SK-N-SH treated with all-trans-retinoic acid at 6 μM for 48 hours (cell line): ENCODE data around the gene GANC.

Experiments
- ATAC-seq: fragments of 200-7000 bp; cut with Tn5 transposase; 3 replicates; pipeline ENCODE4 v1.9.1; 2020; ENCODE audit warnings: mild to moderate bottlenecking, moderate library complexity
- ARNTL ChIP-seq: fragments of 450-650 bp; formaldehyde crosslinking; IDR thresholded peaks from 2 replicates; pipeline ENCODE4 v1.5.0; 2020; ENCODE audit warnings: low read depth, mild to moderate bottlenecking, moderate library complexity, borderline replicate concordance
- BACH2 ChIP-seq: fragments of 250-450 bp; sonication (Bioruptor Pico); IDR thresholded peaks from 2 replicates; pipeline ENCODE4 v1.9.0; 2021; ENCODE audit warnings: mild to moderate bottlenecking, borderline replicate concordance
- ESRRG ChIP-seq: fragments of 250-450 bp; sonication (Bioruptor Pico); IDR thresholded peaks from 2 replicates; pipeline ENCODE4 v1.6.1; 2021; ENCODE audit warnings: mild to moderate bottlenecking
- GLIS3 ChIP-seq: fragments of 250-450 bp; sonication (Bioruptor Pico); IDR thresholded peaks from 2 replicates; pipeline ENCODE4 v1.5.0; 2020; ENCODE audit warnings: mild to moderate bottlenecking, moderate library complexity
- ISL1 ChIP-seq: fragments of 250-450 bp; sonication (Bioruptor Pico); IDR thresholded peaks from 2 replicates; pipeline ENCODE4 v2.1.2; 2022; ENCODE audit warnings: mild to moderate bottlenecking, moderate library complexity
- OSR1 ChIP-seq: fragments of 250-450 bp; sonication (Bioruptor Pico); IDR thresholded peaks from 2 replicates; pipeline ENCODE4 v1.8.0; 2022; ENCODE audit warnings: moderate library complexity, mild to moderate bottlenecking, inconsistent platforms
- PPARA ChIP-seq: fragments of 250-450 bp; sonication (Bioruptor Pico); IDR thresholded peaks from 2 replicates; pipeline ENCODE4 v1.5.0; 2020; ENCODE audit warnings: mild to moderate bottlenecking, borderline replicate concordance
- RARB ChIP-seq: fragments of 250-450 bp; sonication (Bioruptor Pico); IDR thresholded peaks from 2 replicates; pipeline ENCODE4 v1.8.0; 2021; ENCODE audit warnings: mild to moderate bottlenecking, moderate library complexity
- SNAI2 ChIP-seq: fragments of 250-450 bp; sonication (Bioruptor Pico); IDR thresholded peaks from 2 replicates; pipeline ENCODE4 v1.5.0; 2020; ENCODE audit warnings: mild to moderate bottlenecking, moderate library complexity
- TCF4 ChIP-seq: fragments of 250-450 bp; sonication (Bioruptor Pico); IDR thresholded peaks from 2 replicates; pipeline ENCODE4 v1.8.0; 2021; ENCODE audit warnings: mild to moderate bottlenecking, moderate library complexity, borderline replicate concordance
- ZNF565 ChIP-seq: fragments of 450-650 bp; formaldehyde crosslinking; conservative IDR thresholded peaks from 2 replicates; pipeline ENCODE4 v1.5.0; 2020; ENCODE audit warnings: low read depth, mild to moderate bottlenecking, moderate library complexity
- TF ChIP-seq, protein P1 (sequence below): fragments of 250-450 bp; sonication (Bioruptor Pico); IDR thresholded peaks from 2 replicates; pipeline ENCODE4 v1.8.0; 2021; ENCODE audit warnings: low read depth, mild to moderate bottlenecking, moderate library complexity, borderline replicate concordance
- TF ChIP-seq, protein P2 (sequence below): fragments of 250-450 bp; sonication (Bioruptor Pico); IDR thresholded peaks from 2 replicates; pipeline ENCODE4 v1.5.1; 2021; ENCODE audit warnings: mild to moderate bottlenecking, moderate library complexity
- TF ChIP-seq, protein P3 (sequence below): fragments of 250-450 bp; sonication (Bioruptor Pico); IDR thresholded peaks from 2 replicates; pipeline ENCODE4 v1.5.0; 2020; ENCODE audit warnings: mild to moderate bottlenecking, moderate library complexity
- TF ChIP-seq, protein P4 (sequence below): fragments of 250-450 bp; sonication (Bioruptor Pico); IDR thresholded peaks from 2 replicates; pipeline ENCODE4 v1.8.0; 2020; ENCODE audit warnings: mild to moderate bottlenecking, moderate library complexity, borderline replicate concordance

Gene GANC

DNA sequence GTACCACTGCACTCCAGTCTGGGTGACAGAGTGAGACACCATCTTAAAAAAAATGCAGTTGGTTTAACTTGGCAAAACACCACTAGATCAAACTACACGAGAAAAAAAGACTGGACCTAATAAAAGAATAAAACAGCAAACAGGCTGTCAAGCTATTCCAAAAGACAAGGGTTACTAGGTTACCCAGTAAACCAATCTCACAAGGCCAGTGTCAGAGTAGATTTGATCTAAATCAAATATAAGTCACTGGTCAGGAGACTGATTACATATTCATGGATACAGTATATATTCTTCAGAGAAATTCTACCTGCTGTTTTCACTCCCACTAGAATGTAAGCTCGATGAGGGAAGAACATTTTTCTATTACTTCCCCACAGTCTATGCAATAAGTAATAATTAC lies 2.5 kb upstream of the GANC start (continued):
- TF ChIP-seq, protein P1, sequence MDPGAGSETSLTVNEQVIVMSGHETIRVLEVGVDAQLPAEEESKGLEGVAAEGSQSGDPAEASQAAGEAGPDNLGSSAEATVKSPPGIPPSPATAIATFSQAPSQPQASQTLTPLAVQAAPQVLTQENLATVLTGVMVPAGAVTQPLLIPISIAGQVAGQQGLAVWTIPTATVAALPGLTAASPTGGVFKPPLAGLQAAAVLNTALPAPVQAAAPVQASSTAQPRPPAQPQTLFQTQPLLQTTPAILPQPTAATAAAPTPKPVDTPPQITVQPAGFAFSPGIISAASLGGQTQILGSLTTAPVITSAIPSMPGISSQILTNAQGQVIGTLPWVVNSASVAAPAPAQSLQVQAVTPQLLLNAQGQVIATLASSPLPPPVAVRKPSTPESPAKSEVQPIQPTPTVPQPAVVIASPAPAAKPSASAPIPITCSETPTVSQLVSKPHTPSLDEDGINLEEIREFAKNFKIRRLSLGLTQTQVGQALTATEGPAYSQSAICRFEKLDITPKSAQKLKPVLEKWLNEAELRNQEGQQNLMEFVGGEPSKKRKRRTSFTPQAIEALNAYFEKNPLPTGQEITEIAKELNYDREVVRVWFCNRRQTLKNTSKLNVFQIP (CRISPR knock-in tag), result no peak

DNA sequence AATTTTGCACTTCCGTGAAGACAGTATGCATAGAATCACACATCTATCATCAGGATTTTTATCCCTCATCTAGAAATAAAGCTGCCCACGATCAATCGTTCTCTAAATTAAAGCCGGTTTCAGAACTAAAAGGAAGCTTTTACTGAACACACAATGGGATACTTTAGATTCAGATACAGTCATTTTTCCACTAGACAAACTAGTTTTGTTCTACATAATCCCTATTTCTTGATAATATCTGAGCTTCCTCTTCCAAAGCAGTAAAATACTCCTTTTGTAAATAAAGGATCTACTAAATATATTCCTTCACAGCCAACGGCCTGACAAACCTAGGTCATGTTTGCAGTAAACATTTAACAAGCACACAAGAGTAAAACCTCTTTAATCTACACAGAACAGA lies 2.0 kb upstream of the GANC start:
- TF ChIP-seq, protein P2, sequence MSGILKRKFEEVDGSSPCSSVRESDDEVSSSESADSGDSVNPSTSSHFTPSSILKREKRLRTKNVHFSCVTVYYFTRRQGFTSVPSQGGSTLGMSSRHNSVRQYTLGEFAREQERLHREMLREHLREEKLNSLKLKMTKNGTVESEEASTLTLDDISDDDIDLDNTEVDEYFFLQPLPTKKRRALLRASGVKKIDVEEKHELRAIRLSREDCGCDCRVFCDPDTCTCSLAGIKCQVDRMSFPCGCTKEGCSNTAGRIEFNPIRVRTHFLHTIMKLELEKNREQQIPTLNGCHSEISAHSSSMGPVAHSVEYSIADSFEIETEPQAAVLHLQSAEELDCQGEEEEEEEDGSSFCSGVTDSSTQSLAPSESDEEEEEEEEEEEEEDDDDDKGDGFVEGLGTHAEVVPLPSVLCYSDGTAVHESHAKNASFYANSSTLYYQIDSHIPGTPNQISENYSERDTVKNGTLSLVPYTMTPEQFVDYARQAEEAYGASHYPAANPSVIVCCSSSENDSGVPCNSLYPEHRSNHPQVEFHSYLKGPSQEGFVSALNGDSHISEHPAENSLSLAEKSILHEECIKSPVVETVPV (CRISPR knock-in tag), result no peak
- TF ChIP-seq TCF4 (CRISPR knock-in tag) (no peak), SNAI2 (CRISPR knock-in tag) (no peak), GLIS3 (no peak)
- no peak for ATAC-seq

DNA sequence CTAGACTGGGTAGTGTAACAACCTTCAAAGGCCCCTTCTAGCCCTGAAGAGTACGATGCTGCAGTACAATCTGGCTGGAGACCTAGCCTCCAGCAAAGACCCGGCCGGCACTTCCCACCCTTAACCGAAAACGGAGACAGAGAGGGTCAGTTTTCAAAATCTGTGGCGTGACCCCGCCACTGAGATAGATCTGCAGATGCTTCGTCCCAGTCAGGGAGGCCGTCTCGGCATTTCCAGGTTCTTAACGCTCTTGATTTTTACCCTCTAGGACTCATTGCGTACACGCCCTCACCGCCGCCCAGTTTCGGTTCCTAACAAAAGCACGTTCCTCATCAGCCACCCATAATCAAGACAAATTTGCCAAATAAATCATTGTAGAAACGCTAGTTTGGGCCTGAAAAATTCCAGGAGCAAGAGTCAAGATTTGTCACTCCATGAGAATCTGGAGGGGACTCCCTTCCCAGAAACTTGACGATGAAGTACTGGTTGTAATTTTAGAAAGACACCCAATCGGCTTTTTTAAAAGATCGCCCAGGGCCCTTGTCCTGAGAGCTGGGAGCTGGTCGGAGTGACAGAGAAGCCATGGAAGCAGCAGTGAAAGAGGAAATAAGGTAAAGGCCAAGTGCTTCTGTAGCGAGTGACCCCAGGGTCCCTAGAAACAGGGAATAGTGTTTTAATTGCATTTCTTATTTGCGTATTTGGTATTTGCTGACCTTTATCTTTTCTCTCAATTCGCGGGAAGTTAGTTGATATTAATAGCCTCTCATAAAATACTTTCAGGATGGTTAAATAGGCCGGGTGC lies 1.1 kb downstream of the GANC start:
- TF ChIP-seq ARNTL (no peak), BACH2 (no peak), SNAI2 (CRISPR knock-in tag) (no peak), PPARA (CRISPR knock-in tag) (no peak), ISL1 (CRISPR knock-in tag) (no peak)
- TF ChIP-seq, protein P1 (CRISPR knock-in tag), result no peak
- TF ChIP-seq, protein P3, sequence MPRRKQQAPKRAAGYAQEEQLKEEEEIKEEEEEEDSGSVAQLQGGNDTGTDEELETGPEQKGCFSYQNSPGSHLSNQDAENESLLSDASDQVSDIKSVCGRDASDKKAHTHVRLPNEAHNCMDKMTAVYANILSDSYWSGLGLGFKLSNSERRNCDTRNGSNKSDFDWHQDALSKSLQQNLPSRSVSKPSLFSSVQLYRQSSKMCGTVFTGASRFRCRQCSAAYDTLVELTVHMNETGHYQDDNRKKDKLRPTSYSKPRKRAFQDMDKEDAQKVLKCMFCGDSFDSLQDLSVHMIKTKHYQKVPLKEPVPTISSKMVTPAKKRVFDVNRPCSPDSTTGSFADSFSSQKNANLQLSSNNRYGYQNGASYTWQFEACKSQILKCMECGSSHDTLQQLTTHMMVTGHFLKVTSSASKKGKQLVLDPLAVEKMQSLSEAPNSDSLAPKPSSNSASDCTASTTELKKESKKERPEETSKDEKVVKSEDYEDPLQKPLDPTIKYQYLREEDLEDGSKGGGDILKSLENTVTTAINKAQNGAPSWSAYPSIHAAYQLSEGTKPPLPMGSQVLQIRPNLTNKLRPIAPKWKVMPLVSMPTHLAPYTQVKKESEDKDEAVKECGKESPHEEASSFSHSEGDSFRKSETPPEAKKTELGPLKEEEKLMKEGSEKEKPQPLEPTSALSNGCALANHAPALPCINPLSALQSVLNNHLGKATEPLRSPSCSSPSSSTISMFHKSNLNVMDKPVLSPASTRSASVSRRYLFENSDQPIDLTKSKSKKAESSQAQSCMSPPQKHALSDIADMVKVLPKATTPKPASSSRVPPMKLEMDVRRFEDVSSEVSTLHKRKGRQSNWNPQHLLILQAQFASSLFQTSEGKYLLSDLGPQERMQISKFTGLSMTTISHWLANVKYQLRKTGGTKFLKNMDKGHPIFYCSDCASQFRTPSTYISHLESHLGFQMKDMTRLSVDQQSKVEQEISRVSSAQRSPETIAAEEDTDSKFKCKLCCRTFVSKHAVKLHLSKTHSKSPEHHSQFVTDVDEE, result no peak
- ATAC-seq, result peak; percentile 41

DNA sequence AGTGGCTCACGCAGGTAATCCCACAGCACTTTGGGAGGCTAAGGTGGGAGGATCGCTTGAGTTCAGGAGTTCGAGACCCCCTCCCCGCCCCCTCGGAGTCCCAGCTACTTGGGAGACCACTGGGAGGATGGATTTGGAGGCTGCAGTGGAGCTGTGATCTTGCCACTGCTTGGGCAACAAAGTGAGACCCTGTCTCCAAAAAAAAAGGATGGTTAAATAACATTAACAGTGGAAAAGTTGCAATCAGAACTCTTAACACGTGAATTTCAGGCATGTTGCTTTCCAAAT lies 1.6 kb downstream of the GANC start:
- no peak for TF ChIP-seq RARB (CRISPR knock-in tag)
- TF ChIP-seq, protein P2 (CRISPR knock-in tag), result no peak
- TF ChIP-seq OSR1 (CRISPR knock-in tag), result no peak
- no peak for TF ChIP-seq ZNF565 (CRISPR knock-in tag)
- TF ChIP-seq ESRRG (CRISPR knock-in tag), result no peak
- TF ChIP-seq, protein P4, sequence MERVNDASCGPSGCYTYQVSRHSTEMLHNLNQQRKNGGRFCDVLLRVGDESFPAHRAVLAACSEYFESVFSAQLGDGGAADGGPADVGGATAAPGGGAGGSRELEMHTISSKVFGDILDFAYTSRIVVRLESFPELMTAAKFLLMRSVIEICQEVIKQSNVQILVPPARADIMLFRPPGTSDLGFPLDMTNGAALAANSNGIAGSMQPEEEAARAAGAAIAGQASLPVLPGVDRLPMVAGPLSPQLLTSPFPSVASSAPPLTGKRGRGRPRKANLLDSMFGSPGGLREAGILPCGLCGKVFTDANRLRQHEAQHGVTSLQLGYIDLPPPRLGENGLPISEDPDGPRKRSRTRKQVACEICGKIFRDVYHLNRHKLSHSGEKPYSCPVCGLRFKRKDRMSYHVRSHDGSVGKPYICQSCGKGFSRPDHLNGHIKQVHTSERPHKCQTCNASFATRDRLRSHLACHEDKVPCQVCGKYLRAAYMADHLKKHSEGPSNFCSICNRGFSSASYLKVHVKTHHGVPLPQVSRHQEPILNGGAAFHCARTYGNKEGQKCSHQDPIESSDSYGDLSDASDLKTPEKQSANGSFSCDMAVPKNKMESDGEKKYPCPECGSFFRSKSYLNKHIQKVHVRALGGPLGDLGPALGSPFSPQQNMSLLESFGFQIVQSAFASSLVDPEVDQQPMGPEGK, result no peak
- no peak for ATAC-seq
